Measurements from ENCODE around the gene UBE2E2.

The UBE2E2 gene

DNA sequence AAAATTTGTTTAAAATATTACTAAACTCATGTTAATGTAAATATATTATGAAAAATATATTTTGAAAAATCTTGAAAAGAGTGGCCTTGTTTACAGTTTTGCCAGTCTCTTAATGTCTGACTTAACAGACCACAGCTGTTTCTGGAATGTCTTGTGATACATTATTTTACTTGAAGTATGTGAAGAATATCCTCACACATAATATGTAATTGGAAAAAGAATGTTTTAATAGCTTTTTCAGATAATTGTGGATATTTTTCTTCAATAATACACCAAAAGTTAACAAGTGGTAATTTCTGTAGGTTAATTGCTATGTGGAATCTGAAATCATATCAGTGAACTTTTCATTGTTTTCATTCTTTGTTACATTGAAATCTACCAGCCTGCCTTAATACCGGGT is 101.3 kb downstream of the UBE2E2 start:
- H3K27ac Mint-ChIP-seq: no peak overlapping the region

DNA sequence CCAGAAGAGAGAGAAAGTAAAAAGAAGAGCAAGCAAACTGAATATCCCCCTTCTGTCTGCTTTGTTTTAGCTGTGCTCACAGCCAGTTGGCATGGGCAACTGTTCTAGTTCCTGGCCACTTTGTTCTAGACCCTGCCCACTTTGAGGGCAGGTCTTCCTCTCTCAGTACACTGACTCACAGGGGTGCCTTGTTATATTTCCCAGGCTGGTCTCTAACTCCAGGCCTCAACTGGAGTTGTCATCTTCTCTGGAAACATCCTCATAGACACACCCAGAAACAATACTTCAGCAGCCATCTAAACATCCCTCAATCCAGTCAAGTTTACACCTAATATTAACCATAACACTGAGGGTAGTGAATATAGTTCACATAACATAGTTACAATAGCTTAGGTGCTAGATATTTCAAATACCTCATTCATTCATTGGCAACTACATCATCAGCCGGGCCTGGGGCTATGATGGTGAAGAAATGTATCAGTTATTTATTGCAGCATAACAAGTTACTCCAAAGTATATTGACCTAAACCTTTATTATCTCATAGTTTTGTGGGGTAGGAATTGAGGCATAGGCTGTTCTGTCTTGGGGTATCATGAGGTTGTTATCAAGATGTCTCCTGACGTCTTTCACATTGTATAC is 106.0 kb downstream of the UBE2E2 start:
- H3K36me3 Mint-ChIP-seq: peaks cover 15% of the 10 kb centered on the region

More for the DNA sequence above, 101.3 kb downstream of the UBE2E2 start:
- Mint-ChIP-seq H3K9me3 (ENCODE audit: low read depth) (peaks cover 4% of the 10 kb centered on the region), H3K36me3 (peaks cover 12% of the 10 kb centered on the region), H3K4me3 (no peak overlapping the region), H3K4me1 (ENCODE audit: low read depth) (peaks cover 17% of the 10 kb centered on the region), H3K27me3 (no peaks in the 10 kb centered on the region)

DNA sequence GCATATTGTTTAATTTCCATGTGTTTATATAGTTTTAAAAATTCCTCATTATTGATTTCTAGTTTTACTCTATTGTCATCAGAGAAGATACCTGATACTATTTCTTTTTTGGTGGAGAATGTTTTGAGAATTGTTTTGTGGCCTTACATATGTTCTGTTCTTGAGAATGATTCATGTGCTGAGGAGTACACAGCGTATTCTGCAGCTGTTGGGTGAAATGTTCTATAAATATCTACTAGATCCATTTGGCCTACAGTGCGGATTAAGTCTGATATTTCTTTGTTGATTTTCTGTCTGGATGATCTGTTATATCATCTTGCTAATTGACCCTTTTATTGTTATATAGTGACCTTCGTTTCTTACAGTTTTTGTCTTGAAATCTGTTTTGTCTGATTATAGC is 109.7 kb downstream of the UBE2E2 start:
- Mint-ChIP-seq H3K36me3 (peaks cover 14% of the 10 kb centered on the region), H3K27me3 (no peaks in the 10 kb centered on the region), H3K4me3 (no peak overlapping the region), H3K9me3 (ENCODE audit: low read depth) (no peaks in the 10 kb centered on the region), H3K27ac (no peak overlapping the region), H3K4me1 (ENCODE audit: low read depth) (peaks cover 16% of the 10 kb centered on the region)

More for the DNA sequence above, 106.0 kb downstream of the UBE2E2 start:
- Mint-ChIP-seq H3K27me3 (no peaks in the 10 kb centered on the region), H3K9me3 (ENCODE audit: low read depth) (no peaks in the 10 kb centered on the region), H3K27ac (no peak overlapping the region), H3K4me1 (ENCODE audit: low read depth) (peaks cover 13% of the 10 kb centered on the region), H3K4me3 (no peak overlapping the region)

DNA sequence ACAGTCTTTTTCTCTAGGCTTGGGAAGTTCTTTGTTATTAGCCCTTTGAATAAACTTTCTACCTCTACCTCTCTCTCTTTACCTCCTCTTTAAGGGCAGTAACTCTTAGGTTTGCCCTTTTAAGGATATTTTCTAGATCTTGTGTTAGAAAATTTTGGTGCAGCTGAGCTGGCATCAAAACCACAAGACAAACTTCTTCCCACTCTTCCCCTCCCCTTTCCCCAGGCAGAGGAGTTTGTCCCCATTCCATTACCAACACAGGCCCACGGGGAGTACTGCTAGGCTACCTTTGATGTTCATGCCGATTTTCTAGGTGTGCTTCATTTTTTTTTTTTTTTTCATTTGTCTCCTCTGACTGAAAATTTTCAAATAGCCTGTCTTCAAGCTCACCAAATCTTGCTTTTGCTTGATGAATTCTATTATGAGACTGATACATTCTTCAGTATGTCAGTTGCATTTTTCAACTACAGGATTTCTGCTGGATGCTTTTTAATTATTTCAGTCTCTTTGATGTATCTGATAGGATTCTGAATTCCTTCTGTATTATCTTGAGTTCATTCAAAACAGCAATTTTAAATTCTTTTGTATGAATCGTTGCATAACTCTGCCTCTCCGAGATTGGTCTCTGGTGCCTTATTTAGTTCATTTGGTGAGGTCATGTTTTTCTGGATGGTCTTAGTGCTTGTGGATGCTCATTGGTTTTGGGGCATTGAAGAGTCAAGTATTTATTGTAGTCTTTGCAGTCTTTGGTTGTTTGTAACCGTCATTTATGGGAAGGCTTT is 112.0 kb downstream of the UBE2E2 start:
- H3K36me3 Mint-ChIP-seq: peaks cover 14% of the 10 kb centered on the region
- H3K9me3 Mint-ChIP-seq (ENCODE audit: low read depth): no peaks in the 10 kb centered on the region
- no peak overlapping the region for H3K4me3 Mint-ChIP-seq
- no peak overlapping the region for H3K27ac Mint-ChIP-seq
- peaks cover 23% of the 10 kb centered on the region for H3K4me1 Mint-ChIP-seq (ENCODE audit: low read depth)
- H3K27me3 Mint-ChIP-seq: no peaks in the 10 kb centered on the region

DNA sequence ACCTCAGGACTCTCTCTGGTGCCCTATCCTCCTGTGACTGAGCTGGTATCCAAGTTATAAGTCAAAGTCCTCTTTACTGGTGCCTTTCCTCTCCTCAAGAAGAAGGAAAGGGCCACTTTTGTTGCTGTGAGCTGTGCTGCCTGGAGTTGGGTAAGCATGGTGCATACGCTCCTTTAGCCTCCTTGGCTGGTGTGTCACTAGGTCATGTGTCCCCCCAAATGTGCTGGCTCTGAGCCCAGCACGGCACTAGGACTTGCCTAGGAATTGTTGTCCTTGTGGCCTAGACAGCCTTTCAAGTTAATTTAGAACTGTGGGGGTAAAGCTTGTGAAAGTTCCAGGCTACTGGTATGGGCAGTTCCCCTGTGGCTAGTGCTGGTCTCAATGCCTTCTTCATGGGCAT is 113.8 kb downstream of the UBE2E2 start:
- H3K27ac Mint-ChIP-seq: no peak overlapping the region
- H3K36me3 Mint-ChIP-seq: peaks cover 5% of the 10 kb centered on the region
- H3K27me3 Mint-ChIP-seq: no peaks in the 10 kb centered on the region
- H3K9me3 Mint-ChIP-seq (ENCODE audit: low read depth): no peaks in the 10 kb centered on the region
- no peak overlapping the region for H3K4me3 Mint-ChIP-seq
- H3K4me1 Mint-ChIP-seq (ENCODE audit: low read depth): peaks cover 23% of the 10 kb centered on the region

DNA sequence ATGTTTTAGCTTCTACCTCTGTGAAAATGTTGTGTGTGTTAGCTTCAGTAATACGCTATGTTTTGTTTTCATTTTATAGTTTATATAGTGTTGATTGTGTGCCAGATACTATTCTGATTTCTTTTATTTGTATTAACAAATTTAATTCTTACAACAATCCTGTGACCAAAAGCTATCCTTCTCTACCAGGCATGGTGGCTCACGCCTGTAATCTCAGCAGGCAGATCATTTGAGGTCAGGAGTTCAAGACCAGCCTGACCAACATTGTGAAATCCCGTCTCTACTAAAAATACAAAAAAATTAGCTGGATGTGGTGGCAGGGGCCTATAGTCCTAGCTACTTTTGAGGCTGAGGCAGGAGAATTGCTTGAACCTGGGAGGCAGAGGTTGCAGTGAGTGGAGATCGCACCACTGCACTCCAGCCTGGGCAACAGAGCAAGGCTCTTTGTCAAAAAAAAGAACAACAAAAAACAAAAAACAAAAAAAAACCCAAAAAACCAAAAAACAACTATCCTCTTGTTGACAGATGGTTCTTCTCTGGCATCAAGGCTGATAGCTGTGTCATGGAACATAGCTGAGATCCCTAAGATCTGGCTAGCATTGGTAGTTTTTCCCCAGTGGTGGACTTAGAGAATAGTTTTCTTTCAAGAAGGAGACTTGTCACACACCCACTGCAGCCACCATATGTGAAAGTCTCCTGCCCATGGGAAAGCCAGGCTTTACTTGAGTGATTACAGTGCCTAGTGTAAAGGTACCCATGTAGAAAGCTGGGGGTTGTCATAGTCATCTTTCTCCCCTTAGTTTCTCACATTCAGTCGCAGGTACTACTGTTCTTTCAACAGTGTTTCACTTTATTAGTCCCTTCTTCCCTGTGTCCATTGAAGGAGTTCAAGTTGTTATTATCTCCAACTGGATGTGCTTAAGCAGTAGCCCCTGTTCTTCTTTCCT is 116.5 kb downstream of the UBE2E2 start:
- H3K27ac Mint-ChIP-seq: no peak overlapping the region
- no peaks in the 10 kb centered on the region for H3K27me3 Mint-ChIP-seq
- H3K4me3 Mint-ChIP-seq: no peak overlapping the region
- peaks cover 25% of the 10 kb centered on the region for H3K4me1 Mint-ChIP-seq (ENCODE audit: low read depth)
- H3K36me3 Mint-ChIP-seq: peaks cover 4% of the 10 kb centered on the region
- H3K9me3 Mint-ChIP-seq (ENCODE audit: low read depth): no peaks in the 10 kb centered on the region

DNA sequence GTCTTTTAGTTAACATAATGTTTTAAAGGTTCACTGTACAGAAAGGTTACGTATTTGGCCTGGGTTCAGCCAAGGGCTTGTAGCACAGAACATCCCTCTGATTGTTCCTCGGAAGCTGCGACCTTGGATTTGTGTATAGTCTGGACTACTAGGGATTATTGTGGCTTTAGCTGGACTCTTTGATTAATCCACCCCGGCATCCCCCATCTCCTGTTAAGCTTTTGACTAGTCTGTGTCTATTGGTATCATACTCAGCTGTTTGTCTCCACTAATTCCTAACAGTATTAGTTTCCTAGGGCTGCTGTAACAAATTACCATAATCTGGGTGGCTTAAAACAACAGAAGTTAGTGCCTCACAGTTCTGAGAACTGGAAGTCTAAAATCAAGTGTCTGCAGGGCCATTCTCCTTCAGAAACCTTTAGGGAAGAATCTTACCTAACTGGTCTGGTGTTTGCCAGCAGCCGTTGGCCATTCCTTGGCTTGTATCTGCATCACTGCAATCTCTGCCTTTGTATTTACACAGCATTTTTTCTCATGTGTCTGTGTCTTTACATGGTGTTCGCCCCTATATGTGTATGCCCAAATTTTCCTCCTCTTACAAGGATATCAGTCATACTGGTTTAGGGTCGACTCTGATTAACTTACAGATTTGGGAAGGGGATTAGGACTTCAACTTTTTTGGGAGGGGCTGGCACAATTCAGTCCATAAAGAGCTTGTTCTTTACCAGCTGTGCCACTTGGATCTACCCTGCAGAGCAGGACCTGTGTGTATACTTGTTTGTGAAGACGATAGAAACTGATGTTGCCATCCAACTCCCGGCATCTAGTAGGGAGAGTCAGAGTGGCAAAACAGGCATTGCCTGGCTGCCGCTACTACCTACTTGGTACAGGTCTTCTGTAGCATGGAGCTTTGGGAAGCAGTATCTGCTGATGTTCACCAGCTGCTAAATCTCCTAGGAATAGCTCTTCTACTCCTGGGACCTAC is 117.8 kb downstream of the UBE2E2 start:
- H3K9me3 Mint-ChIP-seq (ENCODE audit: low read depth): peaks cover 4% of the 10 kb centered on the region
- no peak overlapping the region for H3K27ac Mint-ChIP-seq
- H3K4me1 Mint-ChIP-seq (ENCODE audit: low read depth): peaks cover 32% of the 10 kb centered on the region
- no peak overlapping the region for H3K4me3 Mint-ChIP-seq
- peaks cover 7% of the 10 kb centered on the region for H3K36me3 Mint-ChIP-seq
- no peaks in the 10 kb centered on the region for H3K27me3 Mint-ChIP-seq

DNA sequence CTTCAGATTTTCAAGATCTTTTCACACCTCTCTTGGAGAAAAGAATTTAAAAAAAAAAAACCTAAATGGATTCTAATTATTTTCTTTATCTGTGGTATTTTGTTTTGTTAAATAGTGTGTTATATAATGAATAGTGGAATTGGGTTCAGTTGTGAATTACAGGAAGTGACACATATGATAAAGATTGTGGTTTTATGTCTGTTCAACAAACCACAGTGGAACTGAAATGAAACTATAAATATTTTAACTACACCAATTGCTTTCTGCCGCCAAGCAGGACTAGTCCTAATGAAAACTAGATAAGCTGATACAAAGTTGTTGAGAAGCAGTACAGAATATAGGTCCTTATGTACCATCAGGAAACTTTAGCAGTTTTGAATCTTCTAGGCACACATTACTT is 121.6 kb downstream of the UBE2E2 start:
- peaks cover 3% of the 10 kb centered on the region for H3K36me3 Mint-ChIP-seq
- H3K27ac Mint-ChIP-seq: peak overlapping the region; percentile 34
- peaks cover 36% of the 10 kb centered on the region for H3K4me1 Mint-ChIP-seq (ENCODE audit: low read depth)
- no peaks in the 10 kb centered on the region for H3K27me3 Mint-ChIP-seq
- peak overlapping the region; percentile 71 for H3K4me3 Mint-ChIP-seq
- peaks cover 4% of the 10 kb centered on the region for H3K9me3 Mint-ChIP-seq (ENCODE audit: low read depth)

DNA sequence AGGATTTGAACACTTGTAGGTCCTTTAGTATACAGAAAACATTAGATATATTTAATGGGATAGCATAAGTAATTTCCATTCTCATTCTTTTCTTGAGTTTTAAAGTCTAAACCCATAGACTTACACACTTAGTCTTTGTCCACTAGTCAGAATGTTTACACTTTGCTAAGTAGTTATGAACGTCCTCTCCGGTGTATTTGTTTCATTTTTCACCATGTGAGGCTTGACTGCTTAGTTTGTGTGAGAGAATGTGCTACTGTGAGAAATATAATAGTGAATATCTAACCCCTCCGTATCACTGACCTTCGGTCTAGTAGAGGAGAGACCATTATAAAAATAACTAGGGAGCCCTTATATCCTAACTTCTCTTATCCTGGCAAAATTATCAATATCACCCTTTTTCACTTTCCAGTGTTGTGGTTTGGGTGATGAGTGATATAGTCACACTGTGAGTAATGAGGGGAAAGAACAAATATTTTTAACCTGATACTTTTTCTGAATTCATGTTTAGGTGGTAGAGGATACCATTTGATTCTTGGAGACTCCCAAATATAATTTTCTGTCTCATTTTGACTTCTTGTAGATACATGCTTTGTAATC is 122.4 kb downstream of the UBE2E2 start:
- peaks cover 4% of the 10 kb centered on the region for H3K9me3 Mint-ChIP-seq (ENCODE audit: low read depth)
- peak overlapping the region; percentile 34 for H3K27ac Mint-ChIP-seq
- H3K27me3 Mint-ChIP-seq: no peaks in the 10 kb centered on the region
- H3K4me1 Mint-ChIP-seq (ENCODE audit: low read depth): peaks cover 38% of the 10 kb centered on the region
- H3K36me3 Mint-ChIP-seq: peaks cover 3% of the 10 kb centered on the region
- H3K4me3 Mint-ChIP-seq: peak overlapping the region; percentile 71

DNA sequence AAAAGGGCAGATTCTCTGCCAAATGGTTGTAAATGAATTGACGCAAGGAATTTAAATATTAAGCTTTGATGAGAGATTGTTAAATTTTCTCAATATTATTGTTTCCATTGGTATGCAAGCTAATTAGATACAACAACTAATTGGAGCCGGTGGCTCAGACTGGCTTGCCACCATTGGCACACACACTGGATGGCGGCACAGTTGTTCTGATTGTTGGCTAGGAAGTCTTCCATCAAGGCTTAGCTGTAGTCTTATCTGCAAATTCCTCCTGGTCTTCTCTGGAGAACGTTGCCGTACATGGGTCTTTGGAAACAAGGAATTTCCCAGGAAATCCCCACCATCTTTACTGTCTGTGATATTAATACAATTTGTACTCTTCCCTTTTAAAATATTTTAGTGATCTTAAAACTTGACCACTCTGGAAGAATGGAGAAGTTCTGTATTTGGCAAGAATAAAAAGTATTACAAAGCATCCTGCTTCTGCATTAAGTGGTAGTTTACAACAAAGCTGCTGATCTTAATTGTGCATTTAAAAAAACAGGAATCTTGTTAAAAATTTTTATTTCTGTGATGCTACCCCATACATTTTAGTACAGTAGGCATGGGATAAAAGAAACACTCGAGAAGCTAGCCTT is 126.5 kb downstream of the UBE2E2 start:
- H3K4me1 Mint-ChIP-seq (ENCODE audit: low read depth): peaks cover 26% of the 10 kb centered on the region
- no peaks in the 10 kb centered on the region for H3K27me3 Mint-ChIP-seq
- no peak overlapping the region for H3K27ac Mint-ChIP-seq
- peaks cover 4% of the 10 kb centered on the region for H3K9me3 Mint-ChIP-seq (ENCODE audit: low read depth)
- H3K36me3 Mint-ChIP-seq: peaks cover 3% of the 10 kb centered on the region
- H3K4me3 Mint-ChIP-seq: no peak overlapping the region

DNA sequence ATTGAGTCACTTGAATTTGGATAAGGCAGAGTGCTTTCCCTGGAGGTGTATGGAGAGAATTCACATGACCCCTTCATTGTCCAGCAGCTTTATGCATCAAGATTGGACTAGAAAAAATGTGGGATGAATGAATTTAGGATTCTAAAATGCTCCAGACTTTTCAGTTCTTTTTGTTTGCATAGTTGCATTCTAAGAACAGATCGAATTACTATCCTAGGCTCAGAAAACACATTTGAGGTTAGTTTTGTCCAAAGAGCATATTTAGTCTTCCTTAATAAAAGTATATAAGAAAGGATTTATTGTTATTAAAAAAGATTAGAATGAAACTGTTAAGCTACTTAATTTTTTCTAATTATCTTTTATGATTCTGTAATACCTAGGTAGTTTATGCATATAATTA is 127.4 kb downstream of the UBE2E2 start:
- H3K36me3 Mint-ChIP-seq: peaks cover 2% of the 10 kb centered on the region
- no peak overlapping the region for H3K4me3 Mint-ChIP-seq
- peaks cover 2% of the 10 kb centered on the region for H3K9me3 Mint-ChIP-seq (ENCODE audit: low read depth)
- peaks cover 16% of the 10 kb centered on the region for H3K4me1 Mint-ChIP-seq (ENCODE audit: low read depth)
- H3K27me3 Mint-ChIP-seq: no peaks in the 10 kb centered on the region
- H3K27ac Mint-ChIP-seq: no peak overlapping the region

DNA sequence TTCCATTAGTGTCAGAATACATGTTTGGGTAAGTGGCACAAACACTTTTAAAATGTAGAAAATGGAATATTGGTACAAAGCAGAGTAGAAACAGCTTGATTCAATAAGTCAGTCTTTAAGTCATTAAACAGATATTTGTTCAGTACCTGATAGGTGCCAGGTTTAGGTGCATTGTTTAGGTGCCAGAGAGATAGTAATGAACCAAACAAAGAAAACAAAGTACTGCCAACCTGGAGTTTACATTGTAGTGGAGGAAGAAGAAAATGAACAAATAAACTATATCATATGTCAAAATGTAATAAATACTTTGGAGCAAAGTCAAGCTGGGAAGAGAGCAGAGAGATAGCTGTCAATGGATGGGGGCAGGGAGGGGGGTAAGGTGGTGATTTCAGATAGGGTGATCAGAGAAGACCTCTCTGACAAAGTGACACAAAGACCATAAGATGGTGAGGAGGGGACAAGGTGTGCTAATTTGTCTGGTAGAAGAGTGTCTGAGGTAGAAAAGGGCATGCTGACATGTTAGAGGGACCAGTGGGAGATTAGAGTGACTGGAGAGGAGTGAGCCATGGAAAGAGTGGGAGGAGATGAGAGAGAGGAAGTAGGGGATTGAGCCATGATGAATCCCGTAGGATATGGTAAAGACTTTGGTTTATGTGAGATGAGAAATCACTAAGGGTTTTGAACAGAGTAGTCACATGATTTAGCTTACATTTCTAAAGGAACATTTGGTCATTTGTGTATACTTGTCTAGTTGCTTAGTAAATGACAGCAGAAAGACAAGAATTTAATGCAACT is 128.2 kb downstream of the UBE2E2 start:
- Mint-ChIP-seq H3K9me3 (ENCODE audit: low read depth) (no peaks in the 10 kb centered on the region), H3K4me1 (ENCODE audit: low read depth) (peaks cover 12% of the 10 kb centered on the region), H3K27me3 (no peaks in the 10 kb centered on the region), H3K4me3 (no peak overlapping the region), H3K36me3 (no peaks in the 10 kb centered on the region), H3K27ac (no peak overlapping the region)

DNA sequence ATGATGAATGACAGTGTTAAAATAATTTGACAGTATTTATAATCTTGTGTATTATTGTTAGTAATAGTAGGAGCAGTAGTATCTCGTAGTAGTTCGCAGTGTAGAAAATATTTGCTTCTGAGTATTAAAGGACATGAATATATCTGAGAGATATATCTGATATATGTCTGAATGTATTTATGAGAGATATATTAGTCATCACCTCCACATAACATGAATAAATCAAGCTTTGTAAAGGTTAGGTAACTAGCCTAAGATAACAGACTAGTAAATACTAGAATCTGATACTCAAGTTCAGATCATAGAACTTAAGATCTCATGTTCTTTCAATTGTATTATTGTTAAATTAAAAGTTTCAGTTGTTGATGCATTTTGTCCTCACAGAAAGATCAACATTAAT is 130.5 kb downstream of the UBE2E2 start:
- no peaks in the 10 kb centered on the region for H3K36me3 Mint-ChIP-seq
- H3K4me1 Mint-ChIP-seq (ENCODE audit: low read depth): peaks cover 2% of the 10 kb centered on the region
- no peak overlapping the region for H3K4me3 Mint-ChIP-seq
- H3K9me3 Mint-ChIP-seq (ENCODE audit: low read depth): no peaks in the 10 kb centered on the region
- H3K27ac Mint-ChIP-seq: no peak overlapping the region
- no peaks in the 10 kb centered on the region for H3K27me3 Mint-ChIP-seq
